H9 (cell line): ENCODE data around the gene ABHD16B. TPM values are rescaled to one million over a fixed set of nuclear protein-coding genes. Genes with fewer than 3 reads are reported as not detected.

Source experiments
- DNase-seq: peaks from one replicate; pipeline ENCODE4 v3.0.0-alpha.2; 2017
- H2AFZ ChIP-seq: one replicate; pipeline ENCODE4 v1.6.1; 2013; ENCODE audit warnings: mild to moderate bottlenecking, low read length, control low read depth, moderate library complexity
- H2AK5ac ChIP-seq: 2 replicates; pipeline ENCODE4 v1.6.1; 2013; ENCODE audit warnings: low read length, control low read depth, mixed read lengths; ENCODE audit not compliant: insufficient read length
- H2BK120ac ChIP-seq: one replicate; pipeline ENCODE4 v1.6.1; 2013; ENCODE audit warnings: low read depth, mild to moderate bottlenecking, low read length, control low read depth, inconsistent platforms; ENCODE audit not compliant: poor library complexity, severe bottlenecking
- H2BK12ac ChIP-seq: 2 replicates; pipeline ENCODE4 v1.6.1; 2013; ENCODE audit warnings: low read length, control low read depth, mixed read lengths, low read depth; ENCODE audit not compliant: insufficient read length
- H2BK15ac ChIP-seq: 2 replicates; pipeline ENCODE4 v1.6.1; 2013; ENCODE audit warnings: low read depth, low read length, control low read depth
- H2BK20ac ChIP-seq: one replicate; pipeline ENCODE4 v1.6.1; 2013; ENCODE audit warnings: low read depth, mild to moderate bottlenecking, low read length, control low read depth, inconsistent platforms; ENCODE audit not compliant: poor library complexity, severe bottlenecking
- H2BK5ac ChIP-seq: 2 replicates; pipeline ENCODE4 v1.6.1; 2013; ENCODE audit warnings: low read length, control low read depth, mixed read lengths; ENCODE audit not compliant: insufficient read length
- H3K14ac ChIP-seq: 2 replicates; pipeline ENCODE4 v1.6.1; 2013; ENCODE audit warnings: low read length, control low read depth; ENCODE audit not compliant: insufficient read depth
- H3K18ac ChIP-seq: 2 replicates; pipeline ENCODE4 v1.6.1; 2013; ENCODE audit warnings: low read depth, mild to moderate bottlenecking, mixed read lengths, low read length, control low read depth; ENCODE audit not compliant: insufficient read length
- H3K23ac ChIP-seq: 2 replicates; pipeline ENCODE4 v1.6.1; 2013; ENCODE audit warnings: low read length, control low read depth, mixed read lengths, low read depth; ENCODE audit not compliant: insufficient read length
- H3K23me2 ChIP-seq: 2 replicates; pipeline ENCODE4 v1.6.1; 2013; ENCODE audit warnings: low read depth, mild to moderate bottlenecking, mixed read lengths, low read length, control low read depth; ENCODE audit not compliant: insufficient read length, poor library complexity, severe bottlenecking
- H3K27ac ChIP-seq: 2 replicates; pipeline ENCODE4 v1.5.1; 2013; ENCODE audit warnings: low read length, control low read depth, mixed read lengths, low read depth; ENCODE audit not compliant: insufficient read length
- H3K27me3 ChIP-seq: 2 replicates; pipeline ENCODE4 v1.6.1; 2013; ENCODE audit warnings: low read length, control low read depth, inconsistent platforms; ENCODE audit not compliant: insufficient read depth
- H3K4ac ChIP-seq: 2 replicates; pipeline ENCODE4 v1.6.1; 2013; ENCODE audit warnings: low read depth, mild to moderate bottlenecking, control low read depth, inconsistent platforms, low read length, moderate library complexity
- H3K4me1 ChIP-seq: 2 replicates; pipeline ENCODE4 v1.6.1; 2013; ENCODE audit warnings: low read length, control low read depth, inconsistent platforms; ENCODE audit not compliant: insufficient read depth
- H3K4me2 ChIP-seq: 2 replicates; pipeline ENCODE4 v1.6.1; 2013; ENCODE audit warnings: low read length, control low read depth, mixed read lengths; ENCODE audit not compliant: insufficient read length, insufficient read depth
- H3K56ac ChIP-seq: 2 replicates; pipeline ENCODE4 v1.6.1; 2013; ENCODE audit warnings: low read depth, mild to moderate bottlenecking, mixed read lengths, low read length, control low read depth; ENCODE audit not compliant: insufficient read length
- H3K79me1 ChIP-seq: 2 replicates; pipeline ENCODE4 v1.6.1; 2013; ENCODE audit warnings: low read depth, mild to moderate bottlenecking, moderate library complexity, low read length, control low read depth, inconsistent platforms; ENCODE audit not compliant: insufficient read depth, poor library complexity, severe bottlenecking
- H3K79me2 ChIP-seq: 2 replicates; pipeline ENCODE4 v1.6.1; 2013; ENCODE audit warnings: low read length, control low read depth, inconsistent platforms; ENCODE audit not compliant: insufficient read depth
- H3K9ac ChIP-seq: 2 replicates; pipeline ENCODE4 v1.6.1; 2013; ENCODE audit warnings: low read length, control low read depth, mixed read lengths; ENCODE audit not compliant: insufficient read length; ENCODE audit errors: extremely low read depth
- H3K9me3 ChIP-seq: one replicate; pipeline ENCODE4 v1.6.1; 2013; ENCODE audit warnings: low read depth, low read length, inconsistent platforms; ENCODE audit not compliant: control insufficient read depth
- H3T11ph ChIP-seq: one replicate; pipeline ENCODE4 v1.6.1; 2013; ENCODE audit warnings: mild to moderate bottlenecking, low read length, control low read depth, inconsistent platforms
- H4K20me1 ChIP-seq: one replicate; pipeline ENCODE4 v1.6.1; 2013; ENCODE audit not compliant: control insufficient read depth, insufficient read length, insufficient read depth
- H4K5ac ChIP-seq: 2 replicates; pipeline ENCODE4 v1.6.1; 2013; ENCODE audit warnings: low read depth, mild to moderate bottlenecking, mixed read lengths, low read length, control low read depth; ENCODE audit not compliant: insufficient read length
- H4K8ac ChIP-seq: replicated peaks from 2 replicates; pipeline ENCODE4 v1.6.1; 2013; ENCODE audit warnings: low read length, control low read depth, mixed read lengths, low read depth; ENCODE audit not compliant: insufficient read length
- H4K91ac ChIP-seq: 2 replicates; pipeline ENCODE4 v1.6.1; 2013; ENCODE audit warnings: low read depth, mild to moderate bottlenecking, moderate library complexity, mixed read lengths, low read length, control low read depth; ENCODE audit not compliant: insufficient read length
- H3K27ac Mint-ChIP-seq, 3 experiments: 2 replicates in 2 of 3; 3 replicates in 1 of 3; pipeline ENCODE4 v1.8.0; 2020 to 2021; ENCODE audit warnings: mixed read lengths in 3 of 3, mild to moderate bottlenecking in 1 of 3, moderate library complexity in 1 of 3
- H3K27me3 Mint-ChIP-seq: 2 replicates; pipeline ENCODE4 v1.8.0; 2021; ENCODE audit warnings: low read depth, mild to moderate bottlenecking, moderate library complexity, mixed read lengths
- H3K36me3 Mint-ChIP-seq, 3 experiments: 2 replicates in 2 of 3; 3 replicates in 1 of 3; pipeline ENCODE4 v1.8.0; 2020 to 2021; ENCODE audit warnings: low read depth in 3 of 3, mixed read lengths in 3 of 3; ENCODE audit not compliant: insufficient read depth in 1 of 3
- H3K4me1 Mint-ChIP-seq, 2 experiments: 2 replicates each; pipeline ENCODE4 v1.8.0; 2020; ENCODE audit warnings: mixed read lengths in 2 of 2
- H3K4me3 Mint-ChIP-seq, 2 experiments: 2 replicates in 1 of 2; 3 replicates in 1 of 2; pipeline ENCODE4 v1.8.0; 2020 to 2021; ENCODE audit warnings: mild to moderate bottlenecking in 2 of 2, mixed read lengths in 2 of 2, moderate library complexity in 1 of 2
- H3K9me3 Mint-ChIP-seq, 2 experiments: 2 replicates in 1 of 2; 3 replicates in 1 of 2; pipeline ENCODE4 v1.8.0; 2020; ENCODE audit warnings: mild to moderate bottlenecking in 2 of 2, mixed read lengths in 2 of 2, moderate library complexity in 1 of 2
- WGBS: extraction: QIAGEN DNeasy Blood & Tissue Kit; methylation state at CpG from one replicate; pipeline ENCODE4 v1.1.7; 2013; ENCODE audit warnings: missing lambda C conversion rate, low lambda C conversion rate, mixed read lengths; ENCODE audit not compliant: insufficient read length; ENCODE audit errors: extremely low coverage; 5-methylcytosine and 5-hydroxymethylcytosine counted together
- total RNA-seq: library from RNA; stranded (reverse); gene quantifications from 2 replicates; pipeline ENCODE4 v1.2.1, GENCODE V29; 2021
- TF ChIP-seq, protein P1 (sequence below): fragments of 200-600 bp; sonication (generic); conservative IDR thresholded peaks from 3 replicates; pipeline ENCODE4 v1.8.0; 2021; ENCODE audit warnings: antibody characterized with exemption, mild to moderate bottlenecking

ABHD16B gene
- total RNA-seq, 1 experiment from 2014 or later: not detected

DNA sequence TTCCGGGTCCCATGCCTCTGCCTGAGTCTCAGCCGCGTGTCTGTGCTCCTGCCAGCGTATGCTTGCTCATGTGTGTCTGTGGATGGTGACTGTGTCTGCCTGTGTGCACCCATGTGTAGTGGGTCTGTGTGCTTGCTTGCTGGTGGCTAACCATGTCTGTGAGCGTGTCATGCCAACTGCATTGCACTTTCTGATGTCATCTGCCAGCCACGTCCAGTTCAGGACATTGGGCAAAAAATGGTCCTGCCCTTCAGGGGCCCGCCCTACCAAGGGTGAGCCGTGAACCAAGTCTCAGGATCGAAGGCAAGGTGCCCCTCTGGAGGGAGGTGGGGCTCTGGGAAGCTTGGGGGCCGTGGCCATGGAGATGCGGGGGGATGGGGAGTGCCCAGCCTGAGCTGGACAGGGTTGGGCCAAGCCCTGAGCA, 20.9 kb upstream of the ABHD16B start:
- Histone ChIP-seq H3K18ac (no peak overlapping the region), H3K9me3 (no peaks in the 10 kb centered on the region), H3K4me2 (no peak overlapping the region), H2BK5ac (no peak overlapping the region), H2BK12ac (no peak overlapping the region), H3K4me1 (no peaks in the 10 kb centered on the region), H3K23me2 (no peaks in the 10 kb centered on the region), H3K27me3 (no peaks in the 10 kb centered on the region), H3K14ac (no peak overlapping the region), H3T11ph (no peak overlapping the region), H3K4ac (no peak overlapping the region), H4K8ac (no peak overlapping the region), H2AK5ac (no peak overlapping the region), H2AFZ (no peak overlapping the region), H3K56ac (no peak overlapping the region), H4K20me1 (no peaks in the 10 kb centered on the region), H3K9ac (no peak overlapping the region), H4K5ac (no peak overlapping the region), H2BK15ac (no peak overlapping the region), H3K79me1 (no peaks in the 10 kb centered on the region), H2BK20ac (no peak overlapping the region), H4K91ac (no peak overlapping the region), H3K23ac (no peak overlapping the region), H2BK120ac (no peak overlapping the region), H3K79me2 (no peaks in the 10 kb centered on the region), H3K27ac (no peak overlapping the region)
- Mint-ChIP-seq H3K4me3 (no peak overlapping the region), H3K9me3 (no peaks in the 10 kb centered on the region), H3K27ac (no peak overlapping the region), H3K27me3 (peaks cover 4% of the 10 kb centered on the region), H3K4me1 (peaks cover 10 to 29% of the 10 kb centered on the region in 2 experiments), H3K36me3 (no peaks in the 10 kb centered on the region)
- no CpG with 5 or more reads among the region's 11 CpGs for WGBS
- no peak for DNase-seq
- TF ChIP-seq, protein P1, sequence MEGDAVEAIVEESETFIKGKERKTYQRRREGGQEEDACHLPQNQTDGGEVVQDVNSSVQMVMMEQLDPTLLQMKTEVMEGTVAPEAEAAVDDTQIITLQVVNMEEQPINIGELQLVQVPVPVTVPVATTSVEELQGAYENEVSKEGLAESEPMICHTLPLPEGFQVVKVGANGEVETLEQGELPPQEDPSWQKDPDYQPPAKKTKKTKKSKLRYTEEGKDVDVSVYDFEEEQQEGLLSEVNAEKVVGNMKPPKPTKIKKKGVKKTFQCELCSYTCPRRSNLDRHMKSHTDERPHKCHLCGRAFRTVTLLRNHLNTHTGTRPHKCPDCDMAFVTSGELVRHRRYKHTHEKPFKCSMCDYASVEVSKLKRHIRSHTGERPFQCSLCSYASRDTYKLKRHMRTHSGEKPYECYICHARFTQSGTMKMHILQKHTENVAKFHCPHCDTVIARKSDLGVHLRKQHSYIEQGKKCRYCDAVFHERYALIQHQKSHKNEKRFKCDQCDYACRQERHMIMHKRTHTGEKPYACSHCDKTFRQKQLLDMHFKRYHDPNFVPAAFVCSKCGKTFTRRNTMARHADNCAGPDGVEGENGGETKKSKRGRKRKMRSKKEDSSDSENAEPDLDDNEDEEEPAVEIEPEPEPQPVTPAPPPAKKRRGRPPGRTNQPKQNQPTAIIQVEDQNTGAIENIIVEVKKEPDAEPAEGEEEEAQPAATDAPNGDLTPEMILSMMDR: no peak
